PC-9 (cell line): ENCODE data around the gene TMEM187.

ENCODE experiments used
- CTCF ChIP-seq: fragments of 200-600 bp; sonication (generic); conservative IDR thresholded peaks from 2 replicates; pipeline ENCODE4 v1.6.1; 2017; ENCODE audit warnings: mixed run types, antibody characterized with exemption, mild to moderate bottlenecking, moderate library complexity
- EZH2 ChIP-seq: fragments of 200-600 bp; sonication (generic); IDR thresholded peaks from 2 replicates; pipeline ENCODE4 v1.8.0; 2017; ENCODE audit warnings: antibody characterized with exemption, low read depth

DNA sequence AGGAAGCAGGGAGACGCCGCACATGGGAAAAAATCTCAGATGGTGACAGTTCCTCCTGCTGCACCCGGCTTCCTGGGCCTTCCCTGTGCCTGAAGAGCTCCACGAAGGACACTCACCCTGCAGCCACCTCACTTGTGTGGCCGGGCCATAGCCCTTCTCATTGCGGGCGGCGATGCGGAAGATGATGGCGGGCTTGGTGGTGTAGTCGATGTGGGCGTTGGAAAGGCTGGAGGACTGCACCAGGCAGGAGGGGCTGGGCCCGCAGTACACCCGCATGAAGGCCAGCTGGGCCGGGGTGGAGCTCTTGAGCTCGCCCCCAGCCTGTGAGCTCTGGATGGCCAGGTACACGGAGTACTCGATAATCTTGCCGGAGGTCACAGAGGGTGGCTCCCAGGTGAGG lies 22.4 kb upstream of the TMEM187 start:
- TF ChIP-seq CTCF (no peak), EZH2 (no peak)
